HG03139 (cell line): ENCODE measurements around the gene MARCHF3.

Experiments
- ATAC-seq: cut with Tn5 transposase; IDR thresholded peaks from one replicate; pipeline ENCODE4 v1.9.1; 2021; ENCODE audit not compliant: unreplicated experiment

The MARCHF3 gene

DNA sequence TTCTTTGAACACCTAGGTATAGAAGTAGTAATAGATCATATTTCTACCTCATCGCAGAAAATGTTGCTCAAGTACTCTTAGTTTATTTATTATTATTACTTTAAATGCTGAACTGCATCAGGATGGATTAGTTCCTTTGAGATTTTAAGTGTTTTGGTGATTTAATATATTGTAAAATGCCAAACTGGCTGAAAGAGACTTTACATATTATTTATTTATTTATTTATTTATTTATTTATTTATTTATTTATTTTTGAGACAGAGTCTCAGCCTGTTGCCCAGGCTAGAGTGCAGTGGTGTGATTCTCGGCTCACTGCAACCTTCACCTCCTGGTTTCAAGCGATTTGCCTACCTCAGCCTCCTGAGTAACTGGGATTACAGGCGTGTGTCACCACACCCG, 211.1 kb downstream of the MARCHF3 start:
- ATAC-seq, result no peak

DNA sequence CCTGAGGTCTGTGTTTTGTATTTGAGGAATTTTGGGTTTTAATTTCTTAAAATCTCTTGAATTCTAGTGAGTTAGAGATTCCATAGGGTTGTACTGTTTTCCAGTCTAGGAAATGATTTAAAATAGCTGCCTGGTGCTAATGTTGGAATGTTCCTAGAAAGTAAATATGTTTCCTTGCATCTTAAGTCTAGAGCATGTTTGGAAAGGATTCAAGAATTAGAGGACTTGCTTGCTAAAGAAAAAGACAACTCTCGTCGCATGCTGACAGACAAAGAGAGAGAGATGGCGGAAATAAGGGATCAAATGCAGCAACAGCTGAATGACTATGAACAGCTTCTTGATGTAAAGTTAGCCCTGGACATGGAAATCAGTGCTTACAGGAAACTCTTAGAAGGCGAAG, 211.6 kb downstream of the MARCHF3 start:
- no peak for ATAC-seq
